ENCODE results near the gene SCYL1. TPM values are rescaled to one million over a fixed set of nuclear protein-coding genes. Genes with fewer than 3 reads are reported as not detected.

The SCYL1 gene
- total RNA-seq, 1 experiment from 2014 or later, result 54.7 TPM

GRCh38 chr11:65549096-65549495, 24.2 kb downstream of the SCYL1 start:
- Histone ChIP-seq H3K23ac (ENCODE audit: insufficient read length, low read depth, low read length) (no peak overlapping the region), H3K27me3 (ENCODE audit: insufficient read depth, low read length) (peaks cover 4% of the 10 kb centered on the region; the same call in 1 of the 2 replicates)

More at GRCh38 chr11:65549096-65549495, 24.2 kb downstream of the SCYL1 start:
- Histone ChIP-seq H2AFZ (ENCODE audit: low read length) (no peak overlapping the region), H3K9me3 (ENCODE audit: control insufficient read depth, low read depth, low read length) (no peaks in the 10 kb centered on the region), H2BK15ac (ENCODE audit: low read depth, low read length) (no peak overlapping the region), H3K27ac (ENCODE audit: insufficient read length, low read depth, low read length) (no peak overlapping the region), H3K14ac (ENCODE audit: insufficient read depth, low read length) (no peak overlapping the region), H2BK120ac (ENCODE audit: low read depth, low read length, poor library complexity, severe bottlenecking) (no peak overlapping the region), H3K79me2 (ENCODE audit: insufficient read depth, low read length) (no peaks in the 10 kb centered on the region), H3K23me2 (ENCODE audit: insufficient read length, low read depth, low read length, poor library complexity, severe bottlenecking) (peaks cover 2% of the 10 kb centered on the region), H4K20me1 (ENCODE audit: control insufficient read depth, insufficient read depth, insufficient read length) (no peaks in the 10 kb centered on the region), H3T11ph (ENCODE audit: low read length) (no peak overlapping the region), H3K56ac (ENCODE audit: insufficient read length, low read depth, low read length) (no peak overlapping the region), H2AK5ac (ENCODE audit: insufficient read length, low read length) (no peak overlapping the region), H3K4me2 (ENCODE audit: insufficient read depth, insufficient read length, low read length) (no peak overlapping the region), H4K91ac (ENCODE audit: insufficient read length, low read depth, low read length) (no peak overlapping the region), H3K9ac (ENCODE audit: extremely low read depth, insufficient read length, low read length) (no peak overlapping the region), H3K4me1 (ENCODE audit: insufficient read depth, low read length) (peaks cover 2% of the 10 kb centered on the region; the same call in 1 of the 2 replicates), H2BK12ac (ENCODE audit: insufficient read length, low read depth, low read length) (no peak overlapping the region), H4K8ac (replicated peaks; ENCODE audit: insufficient read length, low read depth, low read length) (no peak overlapping the region), H2BK20ac (ENCODE audit: low read depth, low read length, poor library complexity, severe bottlenecking) (no peak overlapping the region), H4K5ac (ENCODE audit: insufficient read length, low read depth, low read length) (no peak overlapping the region), H3K79me1 (ENCODE audit: insufficient read depth, low read depth, low read length, poor library complexity, severe bottlenecking) (no peaks in the 10 kb centered on the region), H3K18ac (ENCODE audit: insufficient read length, low read depth, low read length) (no peak overlapping the region), H2BK5ac (ENCODE audit: insufficient read length, low read length) (no peak overlapping the region), H3K4ac (ENCODE audit: low read depth, low read length) (no peak overlapping the region)
- no peak for DNase-seq
- no peak overlapping the region for H3K27ac Mint-ChIP-seq
- H3K4me1 Mint-ChIP-seq, result peaks cover 28 to 46% of the 10 kb centered on the region in 2 experiments
- no peak overlapping the region for H3K4me3 Mint-ChIP-seq
- H3K27me3 Mint-ChIP-seq (ENCODE audit: low read depth), result peaks cover 80% of the 10 kb centered on the region
- H3K9me3 Mint-ChIP-seq, result peaks cover 0 to 2% of the 10 kb centered on the region in 2 experiments; a peak in 2 of 5 replicates
- H3K36me3 Mint-ChIP-seq (ENCODE audit: insufficient read depth in 1 of 3, low read depth in 3 of 3), result no peaks in the 10 kb centered on the region
- TF ChIP-seq CTCF (conservative IDR thresholded peaks at IDR 0.05), result no peak
- no CpG with 5 or more reads among the region's 3 CpGs for WGBS (ENCODE audit: extremely low coverage, insufficient read length, low lambda C conversion rate)
